HepG2 (cell line): Measurements from ENCODE around the gene CSNK1D. TPM values are rescaled to one million over a fixed set of nuclear protein-coding genes. Genes with fewer than 3 reads are reported as not detected.

Experiments
- AGO2 ChIP-seq: fragments of 200-400 bp; formaldehyde crosslinking; optimal IDR thresholded peaks from 2 replicates; pipeline ENCODE3; 2017; ENCODE audit warnings: mild to moderate bottlenecking, low read depth, low read length, moderate library complexity
- ELF3 ChIP-seq: IDR thresholded peaks from 2 replicates; pipeline ENCODE4 v1.6.1; 2016; ENCODE audit warnings: missing genetic modification reagents, missing compliant biosample characterization
- FOXK1 ChIP-seq: sonication (generic); formaldehyde crosslinking; IDR thresholded peaks from 2 replicates; pipeline ENCODE4 v1.4.0; 2020; ENCODE audit warnings: low read depth, missing genetic modification reagents, borderline replicate concordance
- ISL2 ChIP-seq: sonication (generic); formaldehyde crosslinking; IDR thresholded peaks from 2 replicates; pipeline ENCODE4 v1.5.0; 2020; ENCODE audit warnings: missing genetic modification reagents
- MEIS2 ChIP-seq: sonication (generic); formaldehyde crosslinking; IDR thresholded peaks from 2 replicates; pipeline ENCODE4 v1.9.0; 2021; ENCODE audit warnings: mild to moderate bottlenecking, missing genetic modification reagents
- ZNF652 ChIP-seq: IDR thresholded peaks from 2 replicates; pipeline ENCODE4 v1.6.1; 2016; ENCODE audit warnings: low read depth, borderline replicate concordance
- polyA plus RNA-seq, 8 experiments: library from polyadenylated mRNA; depleted of rRNA in 3 of 8; stranded (reverse) in 7 of 8; unstranded in 1 of 8; fragments of >200 nt; fragmentation: Illumina TruSeq in 4 of 8; extraction: Trizol in 4 of 8; gene quantifications; 2 replicates each; pipeline versions ENCODE4 v1.2.1 to v1.2.3, GENCODE V29; 2011 to 2016; ENCODE audit warnings: low read depth in 4 of 8, missing spikeins in 1 of 8, mixed read lengths in 1 of 8; ENCODE audit not compliant: insufficient read depth in 1 of 8
- total RNA-seq, 5 experiments: library from RNA; depleted of rRNA; stranded (reverse); fragments of >200 nt; fragmentation: Illumina TruSeq; extraction: Trizol; gene quantifications; 2 replicates each; pipeline ENCODE4 v1.2.3, GENCODE V29; 2016; ENCODE audit warnings: low read depth in 1 of 5
- TF ChIP-seq, protein P1 (sequence below): sonication (generic); formaldehyde crosslinking; IDR thresholded peaks from 2 replicates; pipeline ENCODE4 v1.4.0; 2020; ENCODE audit warnings: missing genetic modification reagents, borderline replicate concordance
- TF ChIP-seq, protein P2 (sequence below): IDR thresholded peaks from 2 replicates; pipeline ENCODE4 v1.6.1; 2016; ENCODE audit warnings: low read depth, control low read depth
- TF ChIP-seq, protein P3 (sequence below): sonication (generic); formaldehyde crosslinking; IDR thresholded peaks from 2 replicates; pipeline ENCODE4 v1.4.0; 2020; ENCODE audit warnings: missing genetic modification reagents, mild to moderate bottlenecking, borderline replicate concordance
- TF ChIP-seq, protein P4 (sequence below): sonication (generic); formaldehyde crosslinking; IDR thresholded peaks from 2 replicates; pipeline ENCODE4 v1.5.1; 2020; ENCODE audit warnings: mild to moderate bottlenecking, missing genetic modification reagents
- TF ChIP-seq, protein P5 (sequence below): sonication (generic); formaldehyde crosslinking; IDR thresholded peaks from 2 replicates; pipeline ENCODE4 v1.4.0; 2020; ENCODE audit warnings: mild to moderate bottlenecking, missing genetic modification reagents

The CSNK1D gene
- total and polyA plus RNA-seq, 2 of the 13 experiments (the other 11 are each of a cell fraction or from before 2014, with no cell fraction given): 31.5 to 128 TPM

DNA sequence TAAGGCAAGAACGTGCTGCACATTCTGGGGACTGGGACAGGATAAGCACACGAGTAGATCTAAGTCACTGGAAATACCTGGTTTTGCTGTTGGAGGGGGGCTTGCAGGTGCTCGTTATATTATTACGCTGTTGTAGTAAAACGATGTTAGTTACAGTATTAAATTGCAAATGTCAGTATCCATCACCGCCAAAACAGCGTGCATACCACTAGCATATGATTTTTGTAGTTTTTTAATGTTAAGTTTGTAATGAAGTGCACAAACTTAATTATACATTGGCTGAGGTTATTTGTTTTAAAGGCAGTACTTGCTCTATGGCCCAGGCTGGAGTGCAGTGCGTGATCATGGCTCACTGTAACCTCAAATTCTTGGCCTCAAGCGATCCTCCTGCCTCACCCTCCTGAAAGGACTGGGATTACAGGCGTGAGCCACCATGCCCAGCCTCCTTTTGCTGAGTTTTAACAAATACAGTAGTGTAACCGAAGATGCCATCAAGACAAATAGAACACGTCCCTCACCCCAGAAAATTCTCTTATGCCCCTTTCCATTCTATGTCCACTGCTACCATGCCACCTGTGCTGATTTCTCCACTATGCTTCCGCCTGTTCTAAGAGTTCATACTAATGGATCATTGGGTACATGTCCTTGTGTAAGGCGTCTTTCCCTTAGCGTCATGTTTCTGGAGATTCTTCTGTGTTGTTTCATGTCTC, 20.7 kb upstream of the CSNK1D start (continued):
- TF ChIP-seq, protein P1, sequence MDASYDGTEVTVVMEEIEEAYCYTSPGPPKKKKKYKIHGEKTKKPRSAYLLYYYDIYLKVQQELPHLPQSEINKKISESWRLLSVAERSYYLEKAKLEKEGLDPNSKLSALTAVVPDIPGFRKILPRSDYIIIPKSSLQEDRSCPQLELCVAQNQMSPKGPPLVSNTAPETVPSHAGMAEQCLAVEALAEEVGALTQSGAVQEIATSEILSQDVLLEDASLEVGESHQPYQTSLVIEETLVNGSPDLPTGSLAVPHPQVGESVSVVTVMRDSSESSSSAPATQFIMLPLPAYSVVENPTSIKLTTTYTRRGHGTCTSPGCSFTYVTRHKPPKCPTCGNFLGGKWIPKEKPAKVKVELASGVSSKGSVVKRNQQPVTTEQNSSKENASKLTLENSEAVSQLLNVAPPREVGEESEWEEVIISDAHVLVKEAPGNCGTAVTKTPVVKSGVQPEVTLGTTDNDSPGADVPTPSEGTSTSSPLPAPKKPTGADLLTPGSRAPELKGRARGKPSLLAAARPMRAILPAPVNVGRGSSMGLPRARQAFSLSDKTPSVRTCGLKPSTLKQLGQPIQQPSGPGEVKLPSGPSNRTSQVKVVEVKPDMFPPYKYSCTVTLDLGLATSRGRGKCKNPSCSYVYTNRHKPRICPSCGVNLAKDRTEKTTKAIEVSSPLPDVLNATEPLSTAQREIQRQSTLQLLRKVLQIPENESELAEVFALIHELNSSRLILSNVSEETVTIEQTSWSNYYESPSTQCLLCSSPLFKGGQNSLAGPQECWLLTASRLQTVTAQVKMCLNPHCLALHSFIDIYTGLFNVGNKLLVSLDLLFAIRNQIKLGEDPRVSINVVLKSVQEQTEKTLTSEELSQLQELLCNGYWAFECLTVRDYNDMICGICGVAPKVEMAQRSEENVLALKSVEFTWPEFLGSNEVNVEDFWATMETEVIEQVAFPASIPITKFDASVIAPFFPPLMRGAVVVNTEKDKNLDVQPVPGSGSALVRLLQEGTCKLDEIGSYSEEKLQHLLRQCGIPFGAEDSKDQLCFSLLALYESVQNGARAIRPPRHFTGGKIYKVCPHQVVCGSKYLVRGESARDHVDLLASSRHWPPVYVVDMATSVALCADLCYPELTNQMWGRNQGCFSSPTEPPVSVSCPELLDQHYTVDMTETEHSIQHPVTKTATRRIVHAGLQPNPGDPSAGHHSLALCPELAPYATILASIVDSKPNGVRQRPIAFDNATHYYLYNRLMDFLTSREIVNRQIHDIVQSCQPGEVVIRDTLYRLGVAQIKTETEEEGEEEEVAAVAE (CRISPR knock-in tag): 0 out of 2 replicates have a peak, but pooled peaks have one; percentile 27
- TF ChIP-seq ELF3 (CRISPR knock-in tag) (peak; percentile 47; the same call in 1 of the 2 replicates), FOXK1 (CRISPR knock-in tag) (0 out of 2 replicates have a peak, but pooled peaks have one; percentile 43), AGO2 (no peak), ISL2 (CRISPR knock-in tag) (0 out of 2 replicates have a peak, but pooled peaks have one; percentile 11), MEIS2 (CRISPR knock-in tag) (peak; percentile 48; the same call in 1 of the 2 replicates), ZNF652 (0 out of 2 replicates have a peak, but pooled peaks have one; percentile 28)
- TF ChIP-seq, protein P2, sequence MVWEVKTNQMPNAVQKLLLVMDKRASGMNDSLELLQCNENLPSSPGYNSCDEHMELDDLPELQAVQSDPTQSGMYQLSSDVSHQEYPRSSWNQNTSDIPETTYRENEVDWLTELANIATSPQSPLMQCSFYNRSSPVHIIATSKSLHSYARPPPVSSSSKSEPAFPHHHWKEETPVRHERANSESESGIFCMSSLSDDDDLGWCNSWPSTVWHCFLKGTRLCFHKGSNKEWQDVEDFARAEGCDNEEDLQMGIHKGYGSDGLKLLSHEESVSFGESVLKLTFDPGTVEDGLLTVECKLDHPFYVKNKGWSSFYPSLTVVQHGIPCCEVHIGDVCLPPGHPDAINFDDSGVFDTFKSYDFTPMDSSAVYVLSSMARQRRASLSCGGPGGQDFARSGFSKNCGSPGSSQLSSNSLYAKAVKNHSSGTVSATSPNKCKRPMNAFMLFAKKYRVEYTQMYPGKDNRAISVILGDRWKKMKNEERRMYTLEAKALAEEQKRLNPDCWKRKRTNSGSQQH: 0 out of 2 replicates have a peak, but pooled peaks have one; percentile 43
- TF ChIP-seq, protein P3, sequence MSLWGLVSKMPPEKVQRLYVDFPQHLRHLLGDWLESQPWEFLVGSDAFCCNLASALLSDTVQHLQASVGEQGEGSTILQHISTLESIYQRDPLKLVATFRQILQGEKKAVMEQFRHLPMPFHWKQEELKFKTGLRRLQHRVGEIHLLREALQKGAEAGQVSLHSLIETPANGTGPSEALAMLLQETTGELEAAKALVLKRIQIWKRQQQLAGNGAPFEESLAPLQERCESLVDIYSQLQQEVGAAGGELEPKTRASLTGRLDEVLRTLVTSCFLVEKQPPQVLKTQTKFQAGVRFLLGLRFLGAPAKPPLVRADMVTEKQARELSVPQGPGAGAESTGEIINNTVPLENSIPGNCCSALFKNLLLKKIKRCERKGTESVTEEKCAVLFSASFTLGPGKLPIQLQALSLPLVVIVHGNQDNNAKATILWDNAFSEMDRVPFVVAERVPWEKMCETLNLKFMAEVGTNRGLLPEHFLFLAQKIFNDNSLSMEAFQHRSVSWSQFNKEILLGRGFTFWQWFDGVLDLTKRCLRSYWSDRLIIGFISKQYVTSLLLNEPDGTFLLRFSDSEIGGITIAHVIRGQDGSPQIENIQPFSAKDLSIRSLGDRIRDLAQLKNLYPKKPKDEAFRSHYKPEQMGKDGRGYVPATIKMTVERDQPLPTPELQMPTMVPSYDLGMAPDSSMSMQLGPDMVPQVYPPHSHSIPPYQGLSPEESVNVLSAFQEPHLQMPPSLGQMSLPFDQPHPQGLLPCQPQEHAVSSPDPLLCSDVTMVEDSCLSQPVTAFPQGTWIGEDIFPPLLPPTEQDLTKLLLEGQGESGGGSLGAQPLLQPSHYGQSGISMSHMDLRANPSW (CRISPR knock-in tag): no peak
- TF ChIP-seq, protein P4, sequence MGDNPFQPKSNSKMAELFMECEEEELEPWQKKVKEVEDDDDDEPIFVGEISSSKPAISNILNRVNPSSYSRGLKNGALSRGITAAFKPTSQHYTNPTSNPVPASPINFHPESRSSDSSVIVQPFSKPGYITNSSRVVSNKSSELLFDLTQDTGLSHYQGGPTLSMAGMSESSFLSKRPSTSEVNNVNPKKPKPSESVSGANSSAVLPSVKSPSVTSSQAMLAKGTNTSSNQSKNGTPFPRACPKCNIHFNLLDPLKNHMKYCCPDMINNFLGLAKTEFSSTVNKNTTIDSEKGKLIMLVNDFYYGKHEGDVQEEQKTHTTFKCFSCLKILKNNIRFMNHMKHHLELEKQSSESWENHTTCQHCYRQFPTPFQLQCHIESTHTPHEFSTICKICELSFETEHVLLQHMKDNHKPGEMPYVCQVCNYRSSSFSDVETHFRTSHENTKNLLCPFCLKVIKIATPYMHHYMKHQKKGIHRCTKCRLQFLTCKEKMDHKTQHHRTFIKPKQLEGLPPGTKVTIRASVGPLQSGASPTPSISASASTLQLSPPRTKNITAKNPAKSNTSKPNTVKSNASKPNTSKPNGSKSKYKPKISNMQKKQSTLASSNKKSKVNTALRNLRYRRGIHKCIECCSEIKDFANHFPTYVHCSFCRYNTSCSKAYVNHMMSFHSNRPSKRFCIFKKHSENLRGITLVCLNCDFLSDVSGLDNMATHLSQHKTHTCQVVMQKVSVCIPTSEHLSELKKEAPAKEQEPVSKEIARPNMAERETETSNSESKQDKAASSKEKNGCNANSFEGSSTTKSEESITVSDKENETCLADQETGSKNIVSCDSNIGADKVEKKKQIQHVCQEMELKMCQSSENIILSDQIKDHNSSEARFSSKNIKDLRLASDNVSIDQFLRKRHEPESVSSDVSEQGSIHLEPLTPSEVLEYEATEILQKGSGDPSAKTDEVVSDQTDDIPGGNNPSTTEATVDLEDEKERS (CRISPR knock-in tag): 0 out of 2 replicates have a peak, but pooled peaks have one; percentile 12
- TF ChIP-seq, protein P5, sequence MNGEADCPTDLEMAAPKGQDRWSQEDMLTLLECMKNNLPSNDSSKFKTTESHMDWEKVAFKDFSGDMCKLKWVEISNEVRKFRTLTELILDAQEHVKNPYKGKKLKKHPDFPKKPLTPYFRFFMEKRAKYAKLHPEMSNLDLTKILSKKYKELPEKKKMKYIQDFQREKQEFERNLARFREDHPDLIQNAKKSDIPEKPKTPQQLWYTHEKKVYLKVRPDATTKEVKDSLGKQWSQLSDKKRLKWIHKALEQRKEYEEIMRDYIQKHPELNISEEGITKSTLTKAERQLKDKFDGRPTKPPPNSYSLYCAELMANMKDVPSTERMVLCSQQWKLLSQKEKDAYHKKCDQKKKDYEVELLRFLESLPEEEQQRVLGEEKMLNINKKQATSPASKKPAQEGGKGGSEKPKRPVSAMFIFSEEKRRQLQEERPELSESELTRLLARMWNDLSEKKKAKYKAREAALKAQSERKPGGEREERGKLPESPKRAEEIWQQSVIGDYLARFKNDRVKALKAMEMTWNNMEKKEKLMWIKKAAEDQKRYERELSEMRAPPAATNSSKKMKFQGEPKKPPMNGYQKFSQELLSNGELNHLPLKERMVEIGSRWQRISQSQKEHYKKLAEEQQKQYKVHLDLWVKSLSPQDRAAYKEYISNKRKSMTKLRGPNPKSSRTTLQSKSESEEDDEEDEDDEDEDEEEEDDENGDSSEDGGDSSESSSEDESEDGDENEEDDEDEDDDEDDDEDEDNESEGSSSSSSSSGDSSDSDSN (CRISPR knock-in tag): no peak
